H9 (cell line): Measurements from ENCODE around the gene CLIP1. TPM values are rescaled to one million over a fixed set of nuclear protein-coding genes. Genes with fewer than 3 reads are reported as not detected.
A peak's percentile ranks its signal among the peaks of the same experiment; 100 is the strongest.

Experiments
- DNase-seq: peaks from one replicate; pipeline ENCODE4 v3.0.0-alpha.2; 2017
- H2AFZ ChIP-seq: one replicate; pipeline ENCODE4 v1.6.1; 2013; ENCODE audit warnings: mild to moderate bottlenecking, low read length, control low read depth, moderate library complexity
- H2AK5ac ChIP-seq: 2 replicates; pipeline ENCODE4 v1.6.1; 2013; ENCODE audit warnings: low read length, control low read depth, mixed read lengths; ENCODE audit not compliant: insufficient read length
- H2BK120ac ChIP-seq: one replicate; pipeline ENCODE4 v1.6.1; 2013; ENCODE audit warnings: low read depth, mild to moderate bottlenecking, low read length, control low read depth, inconsistent platforms; ENCODE audit not compliant: poor library complexity, severe bottlenecking
- H2BK12ac ChIP-seq: 2 replicates; pipeline ENCODE4 v1.6.1; 2013; ENCODE audit warnings: low read length, control low read depth, mixed read lengths, low read depth; ENCODE audit not compliant: insufficient read length
- H2BK15ac ChIP-seq: 2 replicates; pipeline ENCODE4 v1.6.1; 2013; ENCODE audit warnings: low read depth, low read length, control low read depth
- H2BK20ac ChIP-seq: one replicate; pipeline ENCODE4 v1.6.1; 2013; ENCODE audit warnings: low read depth, mild to moderate bottlenecking, low read length, control low read depth, inconsistent platforms; ENCODE audit not compliant: poor library complexity, severe bottlenecking
- H2BK5ac ChIP-seq: 2 replicates; pipeline ENCODE4 v1.6.1; 2013; ENCODE audit warnings: low read length, control low read depth, mixed read lengths; ENCODE audit not compliant: insufficient read length
- H3K14ac ChIP-seq: 2 replicates; pipeline ENCODE4 v1.6.1; 2013; ENCODE audit warnings: low read length, control low read depth; ENCODE audit not compliant: insufficient read depth
- H3K18ac ChIP-seq: 2 replicates; pipeline ENCODE4 v1.6.1; 2013; ENCODE audit warnings: low read depth, mild to moderate bottlenecking, mixed read lengths, low read length, control low read depth; ENCODE audit not compliant: insufficient read length
- H3K23ac ChIP-seq: 2 replicates; pipeline ENCODE4 v1.6.1; 2013; ENCODE audit warnings: low read length, control low read depth, mixed read lengths, low read depth; ENCODE audit not compliant: insufficient read length
- H3K23me2 ChIP-seq: 2 replicates; pipeline ENCODE4 v1.6.1; 2013; ENCODE audit warnings: low read depth, mild to moderate bottlenecking, mixed read lengths, low read length, control low read depth; ENCODE audit not compliant: insufficient read length, poor library complexity, severe bottlenecking
- H3K27ac ChIP-seq: 2 replicates; pipeline ENCODE4 v1.5.1; 2013; ENCODE audit warnings: low read length, control low read depth, mixed read lengths, low read depth; ENCODE audit not compliant: insufficient read length
- H3K27me3 ChIP-seq: 2 replicates; pipeline ENCODE4 v1.6.1; 2013; ENCODE audit warnings: low read length, control low read depth, inconsistent platforms; ENCODE audit not compliant: insufficient read depth
- H3K4ac ChIP-seq: 2 replicates; pipeline ENCODE4 v1.6.1; 2013; ENCODE audit warnings: low read depth, mild to moderate bottlenecking, control low read depth, inconsistent platforms, low read length, moderate library complexity
- H3K4me1 ChIP-seq: 2 replicates; pipeline ENCODE4 v1.6.1; 2013; ENCODE audit warnings: low read length, control low read depth, inconsistent platforms; ENCODE audit not compliant: insufficient read depth
- H3K4me2 ChIP-seq: 2 replicates; pipeline ENCODE4 v1.6.1; 2013; ENCODE audit warnings: low read length, control low read depth, mixed read lengths; ENCODE audit not compliant: insufficient read length, insufficient read depth
- H3K56ac ChIP-seq: 2 replicates; pipeline ENCODE4 v1.6.1; 2013; ENCODE audit warnings: low read depth, mild to moderate bottlenecking, mixed read lengths, low read length, control low read depth; ENCODE audit not compliant: insufficient read length
- H3K79me1 ChIP-seq: 2 replicates; pipeline ENCODE4 v1.6.1; 2013; ENCODE audit warnings: low read depth, mild to moderate bottlenecking, moderate library complexity, low read length, control low read depth, inconsistent platforms; ENCODE audit not compliant: insufficient read depth, poor library complexity, severe bottlenecking
- H3K79me2 ChIP-seq: 2 replicates; pipeline ENCODE4 v1.6.1; 2013; ENCODE audit warnings: low read length, control low read depth, inconsistent platforms; ENCODE audit not compliant: insufficient read depth
- H3K9ac ChIP-seq: 2 replicates; pipeline ENCODE4 v1.6.1; 2013; ENCODE audit warnings: low read length, control low read depth, mixed read lengths; ENCODE audit not compliant: insufficient read length; ENCODE audit errors: extremely low read depth
- H3K9me3 ChIP-seq: one replicate; pipeline ENCODE4 v1.6.1; 2013; ENCODE audit warnings: low read depth, low read length, inconsistent platforms; ENCODE audit not compliant: control insufficient read depth
- H3T11ph ChIP-seq: one replicate; pipeline ENCODE4 v1.6.1; 2013; ENCODE audit warnings: mild to moderate bottlenecking, low read length, control low read depth, inconsistent platforms
- H4K20me1 ChIP-seq: one replicate; pipeline ENCODE4 v1.6.1; 2013; ENCODE audit not compliant: control insufficient read depth, insufficient read length, insufficient read depth
- H4K5ac ChIP-seq: 2 replicates; pipeline ENCODE4 v1.6.1; 2013; ENCODE audit warnings: low read depth, mild to moderate bottlenecking, mixed read lengths, low read length, control low read depth; ENCODE audit not compliant: insufficient read length
- H4K8ac ChIP-seq: replicated peaks from 2 replicates; pipeline ENCODE4 v1.6.1; 2013; ENCODE audit warnings: low read length, control low read depth, mixed read lengths, low read depth; ENCODE audit not compliant: insufficient read length
- H4K91ac ChIP-seq: 2 replicates; pipeline ENCODE4 v1.6.1; 2013; ENCODE audit warnings: low read depth, mild to moderate bottlenecking, moderate library complexity, mixed read lengths, low read length, control low read depth; ENCODE audit not compliant: insufficient read length
- H3K27ac Mint-ChIP-seq, 3 experiments: 2 replicates in 2 of 3; 3 replicates in 1 of 3; pipeline ENCODE4 v1.8.0; 2020 to 2021; ENCODE audit warnings: mixed read lengths in 3 of 3, mild to moderate bottlenecking in 1 of 3, moderate library complexity in 1 of 3
- H3K27me3 Mint-ChIP-seq: 2 replicates; pipeline ENCODE4 v1.8.0; 2021; ENCODE audit warnings: low read depth, mild to moderate bottlenecking, moderate library complexity, mixed read lengths
- H3K36me3 Mint-ChIP-seq, 3 experiments: 2 replicates in 2 of 3; 3 replicates in 1 of 3; pipeline ENCODE4 v1.8.0; 2020 to 2021; ENCODE audit warnings: low read depth in 3 of 3, mixed read lengths in 3 of 3; ENCODE audit not compliant: insufficient read depth in 1 of 3
- H3K4me1 Mint-ChIP-seq, 2 experiments: 2 replicates each; pipeline ENCODE4 v1.8.0; 2020; ENCODE audit warnings: mixed read lengths in 2 of 2
- H3K4me3 Mint-ChIP-seq, 2 experiments: 2 replicates in 1 of 2; 3 replicates in 1 of 2; pipeline ENCODE4 v1.8.0; 2020 to 2021; ENCODE audit warnings: mild to moderate bottlenecking in 2 of 2, mixed read lengths in 2 of 2, moderate library complexity in 1 of 2
- H3K9me3 Mint-ChIP-seq, 2 experiments: 2 replicates in 1 of 2; 3 replicates in 1 of 2; pipeline ENCODE4 v1.8.0; 2020; ENCODE audit warnings: mild to moderate bottlenecking in 2 of 2, mixed read lengths in 2 of 2, moderate library complexity in 1 of 2
- WGBS: extraction: QIAGEN DNeasy Blood & Tissue Kit; methylation state at CpG from one replicate; pipeline ENCODE4 v1.1.7; 2013; ENCODE audit warnings: missing lambda C conversion rate, low lambda C conversion rate, mixed read lengths; ENCODE audit not compliant: insufficient read length; ENCODE audit errors: extremely low coverage; 5-methylcytosine and 5-hydroxymethylcytosine counted together
- total RNA-seq: library from RNA; stranded (reverse); gene quantifications from 2 replicates; pipeline ENCODE4 v1.2.1, GENCODE V29; 2021
- TF ChIP-seq, protein P1 (sequence below): fragments of 200-600 bp; sonication (generic); conservative IDR thresholded peaks from 3 replicates; pipeline ENCODE4 v1.8.0; 2021; ENCODE audit warnings: antibody characterized with exemption, mild to moderate bottlenecking

The CLIP1 gene
- total RNA-seq, 1 experiment from 2014 or later: 23.6 TPM

DNA sequence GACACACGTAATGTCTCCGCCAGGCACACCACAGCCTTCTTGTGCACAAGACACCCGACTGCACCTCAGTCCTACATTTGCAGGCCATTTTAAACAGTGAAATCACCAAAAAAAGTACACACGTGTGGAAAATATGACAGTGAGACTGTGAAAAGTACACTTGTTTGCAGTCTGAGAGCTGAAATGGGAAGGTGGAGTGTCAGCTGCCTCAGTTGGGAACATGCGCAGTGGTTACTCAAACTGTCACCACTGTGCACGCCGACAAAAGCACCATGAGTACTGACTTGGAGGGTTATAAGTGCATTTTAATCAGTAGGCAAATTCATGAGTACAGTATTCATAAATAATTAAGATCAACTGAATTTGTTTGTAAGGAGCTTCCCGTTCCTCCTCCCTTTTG is 171.9 kb downstream of the CLIP1 start:
- H3K9ac ChIP-seq: no peak overlapping the region
- H3K9me3 Mint-ChIP-seq: no peaks in the 10 kb centered on the region
- no peaks in the 10 kb centered on the region for H3K23me2 ChIP-seq
- H4K8ac ChIP-seq: no peak overlapping the region
- no peaks in the 10 kb centered on the region for H3K4me1 Mint-ChIP-seq
- TF ChIP-seq, protein P1, sequence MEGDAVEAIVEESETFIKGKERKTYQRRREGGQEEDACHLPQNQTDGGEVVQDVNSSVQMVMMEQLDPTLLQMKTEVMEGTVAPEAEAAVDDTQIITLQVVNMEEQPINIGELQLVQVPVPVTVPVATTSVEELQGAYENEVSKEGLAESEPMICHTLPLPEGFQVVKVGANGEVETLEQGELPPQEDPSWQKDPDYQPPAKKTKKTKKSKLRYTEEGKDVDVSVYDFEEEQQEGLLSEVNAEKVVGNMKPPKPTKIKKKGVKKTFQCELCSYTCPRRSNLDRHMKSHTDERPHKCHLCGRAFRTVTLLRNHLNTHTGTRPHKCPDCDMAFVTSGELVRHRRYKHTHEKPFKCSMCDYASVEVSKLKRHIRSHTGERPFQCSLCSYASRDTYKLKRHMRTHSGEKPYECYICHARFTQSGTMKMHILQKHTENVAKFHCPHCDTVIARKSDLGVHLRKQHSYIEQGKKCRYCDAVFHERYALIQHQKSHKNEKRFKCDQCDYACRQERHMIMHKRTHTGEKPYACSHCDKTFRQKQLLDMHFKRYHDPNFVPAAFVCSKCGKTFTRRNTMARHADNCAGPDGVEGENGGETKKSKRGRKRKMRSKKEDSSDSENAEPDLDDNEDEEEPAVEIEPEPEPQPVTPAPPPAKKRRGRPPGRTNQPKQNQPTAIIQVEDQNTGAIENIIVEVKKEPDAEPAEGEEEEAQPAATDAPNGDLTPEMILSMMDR: no peak
- no peak overlapping the region for H3K23ac ChIP-seq
- H3K4ac ChIP-seq: no peak overlapping the region
- no peak overlapping the region for H3K56ac ChIP-seq
- H3K18ac ChIP-seq: no peak overlapping the region
- no CpG with 5 or more reads among the region's 8 CpGs for WGBS
- no peaks in the 10 kb centered on the region for H3K4me1 ChIP-seq
- peak overlapping the region in 1 of 3 experiments; percentile 83; a peak in 2 of 7 replicates for H3K27ac Mint-ChIP-seq
- no peaks in the 10 kb centered on the region for H3K9me3 ChIP-seq
- peaks cover 5% of the 10 kb centered on the region for H3K79me1 ChIP-seq
- no peaks in the 10 kb centered on the region for H4K20me1 ChIP-seq
- H4K91ac ChIP-seq: no peak overlapping the region
- H3K27ac ChIP-seq: no peak overlapping the region
- no peak overlapping the region for H2BK15ac ChIP-seq
- no peak overlapping the region for H4K5ac ChIP-seq
- H2BK12ac ChIP-seq: no peak overlapping the region
- H3K79me2 ChIP-seq: no peaks in the 10 kb centered on the region
- H2AFZ ChIP-seq: no peak overlapping the region
- DNase-seq: no peak
- no peaks in the 10 kb centered on the region for H3K27me3 Mint-ChIP-seq
- H3K4me2 ChIP-seq: no peak overlapping the region
- H3K27me3 ChIP-seq: no peaks in the 10 kb centered on the region
- H3T11ph ChIP-seq: no peak overlapping the region
- no peak overlapping the region for H2AK5ac ChIP-seq
- H2BK120ac ChIP-seq: no peak overlapping the region
- H3K14ac ChIP-seq: no peak overlapping the region
- peaks cover 6 to 23% (median 16%) of the 10 kb centered on the region in 3 experiments; a peak in 6 of 7 replicates for H3K36me3 Mint-ChIP-seq
- H2BK5ac ChIP-seq: no peak overlapping the region
- no peak overlapping the region for H3K4me3 Mint-ChIP-seq
- H2BK20ac ChIP-seq: no peak overlapping the region
